T-helper 1 cell treated with Interleukin-12 subunit alpha and Interleukin-12 subunit beta and Interleukin-4 antibody, amounts not matched to agents 30 μg/mL and 1 μg/mL, for 36 hours (primary cell): ENCODE results near the gene GAL3ST3.
"Not testable (repeated sequence)": the region's sequence is repeated elsewhere in the genome, so short reads cannot be mapped to it uniquely, and the experiment has no call there.

ENCODE experiments used
- H3K27ac Mint-ChIP-seq: one replicate; pipeline ENCODE4 v1.8.0; 2021; ENCODE audit warnings: mild to moderate bottlenecking, mixed read lengths
- H3K27me3 Mint-ChIP-seq: one replicate; pipeline ENCODE4 v1.8.0; 2021; ENCODE audit warnings: low read depth, mixed read lengths
- H3K36me3 Mint-ChIP-seq: one replicate; pipeline ENCODE4 v1.8.0; 2021; ENCODE audit warnings: low read depth, mixed read lengths
- H3K4me1 Mint-ChIP-seq: one replicate; pipeline ENCODE4 v1.8.0; 2021; ENCODE audit warnings: low read depth, mixed read lengths
- H3K4me3 Mint-ChIP-seq: one replicate; pipeline ENCODE4 v1.8.0; 2021; ENCODE audit warnings: mild to moderate bottlenecking, moderate library complexity, mixed read lengths
- H3K9me3 Mint-ChIP-seq: one replicate; pipeline ENCODE4 v1.8.0; 2021; ENCODE audit warnings: mixed read lengths

GAL3ST3 gene

GRCh38 chr11:66015936-66016792, 32.8 kb downstream of the GAL3ST3 start:
- no peaks in the 10 kb centered on the region for H3K4me1 Mint-ChIP-seq
- H3K4me3 Mint-ChIP-seq = no peak overlapping the region
- peaks cover 20% of the 10 kb centered on the region for H3K27me3 Mint-ChIP-seq
- H3K36me3 Mint-ChIP-seq = no peaks in the 10 kb centered on the region
- H3K27ac Mint-ChIP-seq = no peak overlapping the region
- H3K9me3 Mint-ChIP-seq = no peaks in the 10 kb centered on the region

DNA sequence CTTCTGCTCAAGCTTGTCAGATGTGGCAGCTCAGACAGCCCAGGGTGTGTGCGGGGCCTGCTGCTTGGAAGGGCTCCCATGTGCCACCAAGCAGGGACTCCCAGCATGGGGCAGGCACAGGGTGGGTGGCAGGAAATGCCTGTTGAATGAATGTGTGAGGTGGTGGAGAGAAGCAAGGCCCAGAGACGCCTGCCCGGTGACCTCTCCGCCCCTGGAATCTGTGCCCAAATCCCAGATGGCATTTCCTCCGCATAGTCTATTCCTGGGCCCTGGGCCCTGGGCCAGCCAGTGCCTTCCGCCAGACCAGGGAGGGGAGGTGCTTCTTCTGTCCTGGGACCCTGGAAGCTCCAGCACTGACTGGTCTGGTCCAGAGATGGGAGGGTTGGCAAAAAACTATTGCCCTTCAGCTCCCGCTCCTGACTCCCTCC, 33.5 kb downstream of the GAL3ST3 start:
- peaks cover 26% of the 10 kb centered on the region for H3K27me3 Mint-ChIP-seq

GRCh38 chr11:66014804-66015453, 34.0 kb downstream of the GAL3ST3 start:
- Mint-ChIP-seq H3K27me3 (peaks cover 32% of the 10 kb centered on the region), H3K36me3 (no peaks in the 10 kb centered on the region)

More for the DNA sequence above, 33.5 kb downstream of the GAL3ST3 start:
- H3K4me3 Mint-ChIP-seq = no peak overlapping the region
- H3K27ac Mint-ChIP-seq = no peak overlapping the region
- H3K36me3 Mint-ChIP-seq = no peaks in the 10 kb centered on the region
- H3K9me3 Mint-ChIP-seq = no peaks in the 10 kb centered on the region
- no peaks in the 10 kb centered on the region for H3K4me1 Mint-ChIP-seq

GRCh38 chr11:66013762-66014100, 35.2 kb downstream of the GAL3ST3 start:
- no peaks in the 10 kb centered on the region for H3K4me1 Mint-ChIP-seq
- H3K36me3 Mint-ChIP-seq = no peaks in the 10 kb centered on the region
- peaks cover 36% of the 10 kb centered on the region for H3K27me3 Mint-ChIP-seq
- H3K4me3 Mint-ChIP-seq = no peak overlapping the region
- no peak overlapping the region for H3K27ac Mint-ChIP-seq
- H3K9me3 Mint-ChIP-seq = no peaks in the 10 kb centered on the region

More at GRCh38 chr11:66014804-66015453, 34.0 kb downstream of the GAL3ST3 start:
- Mint-ChIP-seq H3K27ac (no peak overlapping the region), H3K9me3 (no peaks in the 10 kb centered on the region), H3K4me1 (no peaks in the 10 kb centered on the region), H3K4me3 (no peak overlapping the region)

DNA sequence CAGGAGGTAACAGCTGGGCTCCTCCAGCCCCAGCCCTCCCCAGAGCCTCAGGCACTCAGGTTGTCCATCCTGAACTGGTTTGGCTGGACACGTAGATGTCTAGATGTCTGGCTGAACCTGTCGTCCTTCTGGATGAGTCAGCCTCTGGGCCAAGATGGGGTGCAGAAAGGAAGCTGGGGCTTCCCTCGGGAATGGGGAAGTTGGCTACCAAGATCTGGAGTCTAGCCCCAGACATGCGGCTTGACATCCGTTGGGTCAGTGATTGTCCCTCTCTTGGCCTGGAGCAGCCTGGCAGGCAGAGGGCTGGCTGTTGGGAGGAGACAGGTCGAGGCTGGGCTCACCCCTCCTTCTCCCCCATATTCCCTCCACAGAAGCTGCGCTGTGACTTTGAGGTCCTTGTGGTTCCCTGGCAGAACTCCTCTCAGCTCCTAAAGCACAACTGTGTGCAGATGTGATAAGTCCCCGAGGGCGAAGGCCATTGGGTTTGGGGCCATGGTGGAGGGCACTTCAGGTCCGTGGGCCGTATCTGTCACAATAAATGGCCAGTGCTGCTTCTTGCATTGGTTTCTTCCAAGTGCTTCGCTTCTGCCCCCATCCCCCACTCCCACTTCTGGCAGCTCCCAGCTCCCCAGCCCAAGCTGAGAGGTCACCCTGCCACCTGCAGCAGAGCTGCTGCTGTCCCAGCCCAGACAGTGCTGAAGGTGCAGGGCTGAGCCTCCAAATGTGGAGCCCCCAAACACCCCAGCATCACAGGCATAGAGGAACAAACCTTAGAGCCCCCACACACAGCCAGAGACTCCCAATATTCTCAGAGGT, 35.8 kb downstream of the GAL3ST3 start:
- Mint-ChIP-seq H3K27ac (no peak overlapping the region), H3K4me3 (no peak overlapping the region), H3K36me3 (no peaks in the 10 kb centered on the region), H3K4me1 (no peaks in the 10 kb centered on the region), H3K9me3 (no peaks in the 10 kb centered on the region), H3K27me3 (peaks cover 37% of the 10 kb centered on the region)

GRCh38 chr11:66012371-66012945, 36.5 kb downstream of the GAL3ST3 start:
- no peaks in the 10 kb centered on the region for H3K4me1 Mint-ChIP-seq
- H3K4me3 Mint-ChIP-seq = no peak overlapping the region
- peaks cover 37% of the 10 kb centered on the region for H3K27me3 Mint-ChIP-seq
- H3K9me3 Mint-ChIP-seq = no peaks in the 10 kb centered on the region
- no peaks in the 10 kb centered on the region for H3K36me3 Mint-ChIP-seq
- no peak overlapping the region for H3K27ac Mint-ChIP-seq

GRCh38 chr11:66011785-66012303, 37.1 kb downstream of the GAL3ST3 start, which contains the start of gene CST6:
TSS of gene CST6 (plus strand) at chr11:66012008. CDS start at chr11:66012045, 37 bp downstream.
- no peaks in the 10 kb centered on the region for H3K36me3 Mint-ChIP-seq
- no peak within 1 kb of the TSS for H3K27ac Mint-ChIP-seq
- H3K4me1 Mint-ChIP-seq = no peaks in the 10 kb centered on the region
- H3K9me3 Mint-ChIP-seq = no peaks in the 10 kb centered on the region
- H3K4me3 Mint-ChIP-seq = no peak within 1 kb of the TSS
- H3K27me3 Mint-ChIP-seq = peaks cover 37% of the 10 kb centered on the region

GRCh38 chr11:66011239-66011784, 37.6 kb downstream of the GAL3ST3 start:
- H3K4me3 Mint-ChIP-seq = no peak overlapping the region
- H3K4me1 Mint-ChIP-seq = no peaks in the 10 kb centered on the region
- peaks cover 37% of the 10 kb centered on the region for H3K27me3 Mint-ChIP-seq
- no peaks in the 10 kb centered on the region for H3K36me3 Mint-ChIP-seq
- no peak overlapping the region for H3K27ac Mint-ChIP-seq
- H3K9me3 Mint-ChIP-seq = no peaks in the 10 kb centered on the region

DNA sequence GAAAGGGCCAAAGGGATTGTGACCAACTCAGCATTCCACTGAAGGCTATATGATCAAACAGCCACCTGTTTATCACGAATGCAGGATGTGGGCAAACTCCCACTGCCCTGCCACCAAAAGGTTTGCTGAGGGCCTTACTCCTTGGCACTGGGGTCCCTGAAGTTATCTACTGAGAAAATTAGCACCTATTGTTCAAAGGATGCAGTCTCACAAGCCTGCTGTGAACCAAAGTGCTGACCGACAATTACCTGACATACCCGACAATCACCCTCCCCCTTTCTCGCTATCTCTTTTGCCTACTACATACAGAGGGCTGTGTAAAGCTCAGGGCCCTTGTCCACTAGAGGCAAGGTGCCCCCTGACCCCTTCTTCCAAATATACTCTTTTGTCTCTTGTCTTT, 38.9 kb downstream of the GAL3ST3 start:
- not testable (repeated sequence) for H3K4me3 Mint-ChIP-seq, H3K4me1 Mint-ChIP-seq, H3K9me3 Mint-ChIP-seq, H3K27ac Mint-ChIP-seq, H3K36me3 Mint-ChIP-seq
- peaks cover 37% of the 10 kb centered on the region for H3K27me3 Mint-ChIP-seq

DNA sequence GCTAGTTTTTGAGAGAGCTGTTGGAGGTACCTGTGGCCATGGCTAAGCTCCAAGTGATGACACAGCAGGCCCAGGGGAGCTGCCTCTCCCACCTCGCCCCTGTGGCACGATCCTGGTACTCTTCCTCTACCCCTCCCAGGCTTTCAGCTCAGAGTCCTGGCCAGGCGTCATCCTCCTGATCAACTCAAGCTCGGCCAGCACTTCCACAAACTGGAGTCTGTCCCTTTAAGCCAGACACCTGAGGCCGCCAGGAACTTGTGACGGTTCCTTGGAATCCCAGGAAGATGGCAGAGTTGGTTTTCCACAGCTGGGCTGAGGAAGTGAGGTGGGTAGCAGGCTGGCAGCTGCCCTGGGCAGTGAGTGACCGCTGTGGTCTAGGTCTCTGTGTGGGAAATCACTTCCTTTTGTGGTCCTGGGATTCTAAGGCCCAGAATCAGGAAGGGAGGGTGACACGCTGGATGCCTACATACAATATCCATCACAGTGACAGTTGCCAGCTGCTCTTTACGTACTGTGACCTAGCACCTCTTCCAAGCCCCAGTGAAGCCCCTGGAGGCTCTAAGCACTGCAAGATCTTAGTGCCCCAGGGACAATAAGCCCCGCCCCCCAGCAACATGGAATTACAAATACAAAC, 40.4 kb downstream of the GAL3ST3 start:
- Mint-ChIP-seq H3K27ac (no peak overlapping the region), H3K4me3 (no peak overlapping the region), H3K27me3 (peaks cover 33% of the 10 kb centered on the region), H3K9me3 (no peaks in the 10 kb centered on the region), H3K36me3 (peaks cover 12% of the 10 kb centered on the region), H3K4me1 (peaks cover under 1% of the 10 kb centered on the region)

- Mint-ChIP-seq H3K4me1 (peaks cover 5% of the 10 kb centered on the region), H3K9me3 (no peaks in the 10 kb centered on the region), H3K27ac (no peak overlapping the region), H3K27me3 (peaks cover 28% of the 10 kb centered on the region), H3K36me3 (peaks cover 12% of the 10 kb centered on the region), H3K4me3 (no peak overlapping the region)
Observed at GRCh38 chr11:66008095-66008467, 40.9 kb downstream of the GAL3ST3 start.

DNA sequence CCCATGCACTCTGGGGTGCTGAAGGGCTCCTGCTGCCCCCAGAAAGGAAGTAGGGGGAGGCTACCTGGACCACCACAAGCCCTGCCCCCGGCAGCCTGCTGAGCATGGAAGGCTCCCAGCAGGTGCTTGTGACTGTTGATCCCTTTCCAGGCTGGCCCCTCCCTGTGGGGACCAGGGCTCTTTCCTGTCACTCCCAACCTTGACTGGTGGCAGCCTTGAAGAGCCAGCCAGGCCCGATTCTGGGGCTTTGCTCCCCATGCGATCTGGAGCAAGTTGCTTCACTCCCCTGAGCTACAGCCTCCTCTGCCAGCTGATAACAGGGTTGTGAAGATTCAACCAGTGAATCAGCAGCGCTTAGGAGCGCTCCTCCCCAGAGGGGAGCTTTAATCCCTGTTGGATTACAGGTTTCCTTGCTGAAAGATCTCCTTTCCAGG, 41.7 kb downstream of the GAL3ST3 start:
- Mint-ChIP-seq H3K4me3 (no peak overlapping the region), H3K9me3 (no peaks in the 10 kb centered on the region), H3K4me1 (peaks cover 11% of the 10 kb centered on the region), H3K27ac (no peak overlapping the region), H3K36me3 (peaks cover 14% of the 10 kb centered on the region), H3K27me3 (peaks cover 22% of the 10 kb centered on the region)

- Mint-ChIP-seq H3K27ac (no peak overlapping the region), H3K4me1 (peaks cover 13% of the 10 kb centered on the region), H3K4me3 (no peak overlapping the region), H3K36me3 (peaks cover 17% of the 10 kb centered on the region), H3K9me3 (no peaks in the 10 kb centered on the region), H3K27me3 (peaks cover 22% of the 10 kb centered on the region)
Observed at GRCh38 chr11:66006891-66007176, 42.1 kb downstream of the GAL3ST3 start.
